NCI-H1092 (cell line): ENCODE measurements around the gene ADTRP.
"Not testable (repeated sequence)": the region's sequence is repeated elsewhere in the genome, so short reads cannot be mapped to it uniquely, and the experiment has no call there.

Source experiments
- DNase-seq: peaks from one replicate; lab custom pipeline; 2025; lab: John Stamatoyannopoulos, UW

ADTRP gene

DNA sequence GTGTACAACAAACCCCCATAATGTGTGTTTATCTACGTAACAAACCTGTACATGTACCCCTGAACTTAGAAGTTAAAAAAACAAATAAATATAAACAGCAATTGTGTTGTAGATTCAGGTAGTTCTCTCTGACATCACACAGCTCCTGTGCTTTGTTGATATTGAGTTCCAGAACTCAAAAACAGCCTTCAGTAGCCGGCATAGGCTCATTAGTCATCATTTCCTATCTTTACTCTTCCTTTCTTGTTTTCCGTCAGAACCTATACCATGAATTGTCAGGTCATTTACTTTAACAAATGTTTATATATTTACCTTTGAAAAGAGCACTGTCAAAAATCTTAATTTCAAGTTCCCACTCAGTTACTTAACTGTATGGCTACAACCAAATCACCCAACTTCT lies 88.8 kb downstream of the ADTRP start:
- DNase-seq, result no peak

DNA sequence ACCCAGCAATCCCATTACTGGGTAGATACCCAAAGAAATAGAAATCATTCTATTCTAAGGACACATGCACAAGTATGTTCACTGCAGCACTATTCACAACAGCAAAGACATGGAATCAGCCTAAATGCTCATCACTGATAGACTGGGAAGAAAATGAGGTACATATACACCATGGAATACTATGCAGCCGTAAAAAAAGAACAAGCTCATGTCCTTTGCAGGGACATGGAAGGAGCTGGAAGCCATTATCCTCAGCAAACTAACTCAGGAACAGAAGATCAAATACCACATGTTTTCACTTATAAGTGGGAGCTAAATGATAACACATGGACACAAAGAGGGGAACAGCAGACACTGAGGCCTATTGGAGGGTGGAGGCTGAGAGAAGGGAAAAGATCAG lies 89.2 kb downstream of the ADTRP start:
- DNase-seq, result not testable (repeated sequence)

DNA sequence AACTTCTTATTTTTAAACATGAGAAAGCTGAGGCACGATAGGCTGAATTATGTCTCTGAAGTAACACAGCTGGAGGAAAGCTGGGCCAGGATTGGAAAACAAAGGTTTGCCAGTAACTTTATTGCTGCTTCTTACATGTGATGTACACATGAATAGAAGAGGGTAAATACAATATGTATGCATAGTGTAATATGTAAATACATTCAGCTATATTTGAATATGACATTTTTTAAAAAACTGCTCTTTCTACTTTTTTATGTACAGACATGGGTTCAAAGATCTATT lies 90.2 kb downstream of the ADTRP start:
- no peak for DNase-seq

DNA sequence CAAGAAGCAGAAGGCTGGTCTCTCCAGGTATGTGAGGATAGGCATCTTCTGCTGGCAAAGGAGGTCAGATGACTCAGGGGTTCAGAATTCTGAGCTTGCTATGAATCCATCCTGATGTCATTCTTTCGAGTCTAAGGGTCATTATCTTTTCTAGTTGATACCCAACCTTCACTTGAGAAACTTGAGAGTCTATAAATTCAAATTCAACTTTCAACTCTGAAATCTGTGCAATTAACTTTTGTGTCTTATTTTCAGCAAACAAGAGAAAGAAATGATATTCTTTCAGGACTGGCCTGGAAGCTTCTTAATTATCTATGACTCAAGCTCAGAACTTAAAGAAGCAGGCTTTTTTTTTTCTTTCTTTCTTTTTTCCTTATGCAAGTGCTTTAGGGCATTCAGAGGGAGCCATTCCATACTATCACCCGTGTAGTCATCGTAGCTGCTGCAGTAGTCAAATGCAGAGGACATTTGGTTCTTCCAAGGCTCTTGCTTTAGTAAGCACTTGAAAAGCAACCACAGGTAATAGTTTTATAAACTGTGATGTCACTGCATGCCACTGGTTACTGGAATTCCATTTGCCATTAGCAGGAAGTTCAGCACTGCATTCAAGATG lies 93.0 kb downstream of the ADTRP start:
- no peak for DNase-seq

DNA sequence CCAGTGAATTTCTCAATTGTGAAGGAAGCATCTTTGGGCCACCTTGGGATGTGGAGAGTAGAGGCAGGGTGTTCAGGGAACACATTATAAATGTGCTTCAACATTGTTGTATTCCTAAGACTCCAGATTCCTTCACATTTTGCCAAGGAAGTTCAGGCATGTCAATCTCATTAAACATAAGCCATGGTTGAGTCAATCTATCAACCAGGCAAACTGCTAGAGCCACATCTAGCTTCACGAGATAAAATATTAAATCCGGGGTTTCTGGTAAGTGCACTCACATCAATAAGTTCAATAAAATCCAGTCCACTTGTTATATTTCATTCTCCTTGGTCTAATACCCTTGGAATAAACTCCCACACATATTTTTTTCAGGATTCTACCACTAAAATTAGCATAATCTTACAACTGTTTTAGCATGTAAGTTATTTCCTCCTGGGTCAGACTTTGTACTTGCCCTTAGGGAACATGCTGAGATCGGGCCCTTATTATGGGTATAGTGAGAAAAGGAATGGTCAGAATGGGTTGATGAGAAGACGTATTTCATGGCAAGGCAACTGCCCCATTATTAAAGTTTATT lies 93.6 kb downstream of the ADTRP start:
- no peak for DNase-seq

DNA sequence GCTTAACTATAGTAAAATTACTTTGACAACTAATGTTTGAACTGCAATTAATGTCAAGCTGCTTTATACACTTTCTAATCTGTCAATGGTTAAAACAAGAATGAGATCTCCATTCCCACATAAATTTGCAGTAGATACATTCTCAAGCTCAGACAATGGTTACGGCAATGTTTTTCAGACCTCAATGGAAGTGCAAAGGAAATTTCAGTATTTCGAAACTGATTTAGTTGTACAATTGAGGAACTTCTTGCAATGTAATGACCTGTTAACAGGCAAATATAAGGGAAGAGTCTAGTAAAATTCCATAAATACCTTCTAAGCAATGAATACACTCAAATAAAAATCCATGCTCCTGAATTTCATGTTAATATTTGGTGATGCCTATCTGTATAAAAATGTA lies 94.7 kb downstream of the ADTRP start:
- no peak for DNase-seq

DNA sequence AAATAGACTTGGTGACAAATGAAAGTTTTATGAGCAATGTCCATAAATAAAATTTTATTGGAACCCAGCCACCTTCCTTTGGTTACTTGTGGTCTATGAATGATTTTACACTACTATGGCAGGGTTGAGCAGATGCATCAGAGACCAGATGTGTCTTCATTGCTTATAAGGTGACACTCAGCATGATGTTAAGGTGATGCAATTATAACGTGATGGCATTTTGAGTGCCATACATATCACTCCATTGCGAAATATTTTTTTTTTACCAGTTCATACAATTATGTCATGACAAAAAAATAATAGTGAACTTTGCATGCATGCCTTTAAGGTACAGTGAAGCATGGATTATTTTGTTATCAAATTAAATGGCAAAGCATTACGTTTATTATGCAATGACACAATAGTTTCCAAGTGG lies 96.0 kb downstream of the ADTRP start:
- DNase-seq, result no peak

DNA sequence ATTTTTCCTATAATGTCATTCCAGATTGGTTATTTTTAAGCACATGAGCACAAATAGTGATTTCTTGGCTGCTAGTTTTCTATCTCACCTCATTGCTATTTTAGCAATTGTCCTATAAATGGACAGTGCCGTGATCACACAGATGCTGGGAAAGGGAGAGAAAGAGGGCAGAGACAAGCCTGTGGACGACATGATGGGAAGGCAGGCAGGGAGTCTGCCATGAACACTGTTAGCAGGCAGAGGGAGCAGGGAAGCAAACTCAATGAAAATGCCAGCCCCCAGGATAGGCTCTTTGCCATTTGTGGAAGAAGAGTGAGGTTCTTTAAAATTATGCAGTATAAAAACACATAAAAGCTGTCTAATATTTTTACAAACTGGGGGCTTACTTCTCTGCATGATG lies 96.8 kb downstream of the ADTRP start:
- no peak for DNase-seq

DNA sequence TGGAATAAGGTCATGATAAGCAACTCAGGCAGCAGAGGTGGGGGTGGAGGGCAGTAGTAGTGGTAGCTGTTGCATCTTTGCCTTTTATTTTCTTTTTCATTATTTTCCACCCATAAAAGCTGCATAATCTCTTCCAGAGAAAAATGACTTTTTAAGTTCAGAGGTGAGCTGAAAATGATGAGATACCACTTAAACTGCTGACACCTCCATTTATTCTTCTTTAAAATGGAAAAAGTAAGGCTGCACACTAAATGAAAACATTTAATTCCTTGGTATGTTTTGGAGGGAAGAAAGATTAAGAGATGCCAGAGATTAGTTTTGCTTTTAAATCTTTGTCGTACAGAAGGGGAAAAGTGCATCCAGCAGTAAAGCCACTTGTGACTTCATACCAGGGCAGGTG lies 97.2 kb downstream of the ADTRP start:
- DNase-seq, result no peak

DNA sequence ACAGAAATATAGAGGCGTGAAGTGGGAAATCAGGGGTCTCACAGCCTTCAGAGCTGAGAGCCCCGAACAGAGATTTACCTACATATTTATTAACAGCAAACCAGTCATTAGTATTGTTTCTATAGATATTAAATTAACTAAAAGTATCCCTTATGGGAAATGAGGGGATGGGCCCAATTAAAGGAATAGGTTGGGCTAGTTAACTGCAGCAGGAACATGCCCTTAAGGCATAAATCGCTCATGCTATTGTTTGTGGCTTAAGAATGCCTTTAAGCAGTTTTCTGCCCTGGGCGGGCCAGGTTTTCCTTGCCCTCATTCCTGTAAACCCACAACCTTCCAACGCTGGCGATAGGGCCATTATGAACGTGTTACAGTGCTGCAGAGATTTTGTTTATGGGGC lies 98.1 kb downstream of the ADTRP start:
- DNase-seq, result not testable (repeated sequence)

DNA sequence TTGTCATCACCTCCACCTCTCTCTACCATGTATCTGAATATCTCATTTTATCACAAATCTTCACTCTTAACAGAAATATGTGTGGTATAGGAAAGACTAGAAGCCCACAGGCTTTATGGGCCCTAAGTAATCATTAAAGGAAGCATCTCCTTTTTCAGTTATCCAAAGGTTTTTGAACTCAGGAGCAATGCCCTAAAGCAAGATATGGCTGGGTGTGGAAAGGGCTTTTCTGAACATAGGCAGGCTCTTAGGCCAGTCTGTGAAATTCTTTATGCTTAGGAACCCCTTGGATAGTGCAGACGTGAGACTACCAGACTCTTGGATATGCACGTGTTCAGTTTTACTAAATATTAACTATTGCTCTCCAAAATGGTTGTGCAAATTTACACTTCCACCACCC lies 99.5 kb downstream of the ADTRP start:
- DNase-seq, result no peak

DNA sequence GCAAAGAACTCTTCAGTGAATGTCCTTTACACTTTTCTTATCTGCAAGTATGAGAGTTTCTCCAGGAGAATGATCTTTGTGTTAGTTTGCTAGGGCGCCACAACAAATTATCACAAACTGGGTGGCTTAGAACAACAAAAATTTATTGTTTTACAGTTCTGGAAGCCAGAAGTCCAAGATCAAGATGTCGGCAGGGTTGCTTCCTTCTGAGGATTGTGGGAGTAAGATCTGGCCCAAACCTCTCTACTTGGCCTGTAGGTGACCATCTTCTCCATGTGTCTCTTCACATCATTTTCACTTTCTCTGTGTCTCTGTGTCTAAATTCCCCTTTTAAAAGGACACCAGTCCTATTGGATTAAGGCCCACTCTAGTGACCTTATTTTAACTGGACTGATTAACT lies 103.0 kb downstream of the ADTRP start:
- no peak for DNase-seq

DNA sequence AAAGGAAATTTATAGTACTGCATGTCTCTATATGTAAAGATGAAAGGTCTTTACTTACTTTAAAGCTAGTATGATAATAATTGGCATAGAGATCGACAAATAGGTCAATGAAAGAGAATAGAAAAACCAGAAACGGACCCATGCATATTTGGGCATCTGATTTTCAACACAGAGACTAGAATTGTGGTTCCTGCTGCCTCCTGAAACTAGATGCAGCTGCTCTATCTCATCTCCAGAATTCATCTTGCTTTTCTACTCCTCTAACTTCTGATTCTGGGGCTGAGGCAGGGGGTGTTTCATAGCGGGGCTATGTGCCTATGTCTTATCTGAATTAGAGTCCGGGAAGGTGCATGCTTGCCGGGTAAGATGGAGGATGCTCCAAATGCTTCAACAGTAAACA lies 105.9 kb downstream of the ADTRP start:
- DNase-seq, result no peak

DNA sequence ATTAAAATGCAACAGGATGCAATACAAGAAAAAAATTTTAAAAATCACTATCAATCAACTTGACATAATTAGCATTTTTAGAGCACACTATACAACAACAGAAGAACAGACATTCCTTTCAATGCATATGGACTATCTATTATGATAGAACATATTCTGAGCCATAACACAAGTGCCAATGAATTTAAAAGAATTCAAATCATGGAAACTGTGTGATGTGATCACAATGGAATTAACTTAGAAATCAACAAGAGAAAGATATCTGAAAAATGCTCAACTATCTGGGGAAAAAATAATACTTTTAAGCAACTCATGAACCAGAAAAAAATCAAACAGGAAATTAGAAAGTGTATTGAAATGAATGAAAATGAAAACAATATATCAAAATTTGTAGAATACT lies 106.3 kb downstream of the ADTRP start:
- no peak for DNase-seq

DNA sequence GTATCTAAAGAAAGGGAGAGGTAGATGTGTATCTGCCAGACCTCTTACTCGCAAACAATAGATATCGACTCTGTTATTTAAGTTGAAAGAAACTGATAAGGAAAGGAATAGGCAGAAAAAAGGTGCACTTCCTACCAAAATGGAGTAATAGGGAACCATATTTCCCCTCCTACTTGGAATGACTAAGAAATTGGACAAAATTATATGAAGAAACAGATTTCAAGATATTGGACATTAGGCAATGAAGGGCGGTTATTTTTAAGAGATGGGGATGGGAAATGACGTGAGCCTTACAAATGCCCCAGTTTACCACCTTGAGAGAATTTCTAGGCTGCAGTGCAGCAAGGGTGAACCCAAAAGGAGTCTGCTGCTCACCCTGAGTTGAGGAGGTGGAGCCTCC lies 108.9 kb downstream of the ADTRP start:
- no peak for DNase-seq

DNA sequence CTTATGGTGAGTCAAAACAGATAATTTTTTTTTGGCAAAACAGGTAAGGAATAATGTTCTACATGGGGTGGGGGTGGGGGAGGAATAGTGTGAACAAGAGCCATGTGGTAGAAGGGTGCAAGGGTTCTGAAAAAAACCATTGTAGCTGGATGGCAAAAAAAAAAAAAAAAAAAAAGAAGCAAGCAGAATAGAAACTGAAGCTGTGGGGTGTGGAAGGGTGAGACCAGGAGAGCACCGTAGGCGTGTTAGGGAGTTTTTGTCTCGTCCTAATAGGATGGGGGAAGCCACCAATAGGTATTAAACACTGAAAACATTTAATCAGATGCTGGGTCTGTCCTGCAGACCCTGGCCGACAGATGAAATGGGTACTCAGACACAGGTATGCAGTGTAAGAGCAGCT lies 110.1 kb downstream of the ADTRP start:
- no peak for DNase-seq

DNA sequence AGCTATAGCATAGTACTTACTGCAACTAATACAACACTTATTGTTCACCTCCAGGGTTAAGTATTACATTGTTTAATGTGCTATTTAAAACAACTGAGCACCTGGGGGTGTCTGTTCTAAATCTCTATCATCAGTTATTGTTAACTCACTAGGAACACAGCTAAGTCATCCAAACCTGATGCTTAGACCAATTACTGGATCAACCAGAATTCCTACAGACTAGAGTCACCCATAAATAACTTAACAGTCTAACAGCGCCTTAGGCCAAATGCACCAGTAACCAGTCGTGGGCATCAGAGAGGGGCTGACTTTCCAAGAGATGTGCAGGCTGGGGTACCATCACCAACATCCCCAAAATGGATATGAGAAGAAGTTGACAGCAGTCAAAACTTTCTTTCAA lies 110.7 kb downstream of the ADTRP start:
- no peak for DNase-seq

DNA sequence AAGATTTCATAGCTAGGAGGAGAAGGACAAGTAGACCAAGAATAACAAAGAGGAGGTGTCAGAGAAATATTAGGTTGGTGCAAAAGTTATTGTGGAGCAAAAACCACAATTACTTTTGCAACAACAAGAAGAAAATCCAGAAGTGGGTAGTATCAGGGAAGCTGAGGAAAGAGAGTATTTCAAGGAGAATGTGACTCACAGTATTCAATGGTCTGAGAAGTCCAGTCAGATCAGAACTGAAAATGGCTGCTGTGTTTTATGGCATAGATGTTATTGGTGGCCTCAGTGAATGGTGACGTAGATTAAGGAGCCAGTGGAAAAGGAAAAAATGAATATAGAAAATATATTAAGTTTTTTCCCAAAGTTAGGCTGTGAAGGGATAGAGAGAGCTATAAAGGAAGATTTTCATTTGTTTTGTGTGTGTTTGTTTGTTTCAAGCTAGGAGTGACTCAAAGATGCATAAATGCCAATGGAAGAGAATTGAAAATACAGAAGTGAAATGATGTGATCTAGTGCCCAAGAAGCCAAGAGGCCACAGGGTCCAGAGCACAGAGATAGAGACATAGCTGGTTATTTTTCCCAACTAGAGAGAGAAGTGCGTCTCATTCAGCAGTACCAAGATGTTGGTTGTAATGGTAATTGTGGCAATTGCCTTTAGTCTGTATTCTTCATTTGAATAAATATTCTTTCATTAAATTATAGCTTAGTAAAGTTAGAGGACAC lies 112.8 kb downstream of the ADTRP start:
- no peak for DNase-seq
